RWPE2 (cell line): ENCODE results near the gene ZMIZ1.

ENCODE experiments used
- ATAC-seq: fragments of 200-7000 bp; cut with Tn5 transposase; 3 replicates; pipeline ENCODE4 v1.9.1; 2021; ENCODE audit warnings: low read depth
- DNase-seq: peaks from one replicate; pipeline ENCODE4 v3.0.0-alpha.2; 2020; ENCODE audit warnings: low spot score
- H3K27ac ChIP-seq: fragments of 450-650 bp; 2 replicates; pipeline ENCODE4 v1.5.1; 2017; ENCODE audit warnings: mild to moderate bottlenecking; ENCODE audit not compliant: poor library complexity, severe bottlenecking
- H3K27me3 ChIP-seq: fragments of 250-450 bp; sonication (Bioruptor Pico); 2 replicates; pipeline ENCODE4 v1.5.1; 2021; ENCODE audit warnings: mild to moderate bottlenecking, moderate library complexity; ENCODE audit not compliant: insufficient read depth, poor library complexity, severe bottlenecking
- H3K36me3 ChIP-seq: fragments of 250-450 bp; sonication (Bioruptor Pico); 2 replicates; pipeline ENCODE4 v1.5.1; 2020; ENCODE audit warnings: low read depth, mild to moderate bottlenecking, moderate library complexity
- H3K4me1 ChIP-seq: fragments of 250-450 bp; sonication (Bioruptor Pico); 2 replicates; pipeline ENCODE4 v1.5.1; 2021; ENCODE audit warnings: mild to moderate bottlenecking, moderate library complexity; ENCODE audit not compliant: insufficient read depth, poor library complexity, severe bottlenecking
- H3K4me3 ChIP-seq: fragments of 250-450 bp; sonication (Bioruptor Pico); 2 replicates; pipeline ENCODE4 v1.5.1; 2021; ENCODE audit warnings: mild to moderate bottlenecking, moderate library complexity; ENCODE audit not compliant: severe bottlenecking
- H3K9me3 ChIP-seq: fragments of 250-450 bp; sonication (Bioruptor Pico); 2 replicates; pipeline ENCODE4 v1.5.1; 2021; ENCODE audit warnings: mild to moderate bottlenecking, moderate library complexity; ENCODE audit not compliant: severe bottlenecking
- TF ChIP-seq, protein P1 (sequence below): fragments of 450-650 bp; IDR thresholded peaks from one replicate; pipeline ENCODE4 v1.5.1; 2017; ENCODE audit warnings: mild to moderate bottlenecking, moderate library complexity; ENCODE audit not compliant: poor library complexity, severe bottlenecking

The ZMIZ1 gene

DNA sequence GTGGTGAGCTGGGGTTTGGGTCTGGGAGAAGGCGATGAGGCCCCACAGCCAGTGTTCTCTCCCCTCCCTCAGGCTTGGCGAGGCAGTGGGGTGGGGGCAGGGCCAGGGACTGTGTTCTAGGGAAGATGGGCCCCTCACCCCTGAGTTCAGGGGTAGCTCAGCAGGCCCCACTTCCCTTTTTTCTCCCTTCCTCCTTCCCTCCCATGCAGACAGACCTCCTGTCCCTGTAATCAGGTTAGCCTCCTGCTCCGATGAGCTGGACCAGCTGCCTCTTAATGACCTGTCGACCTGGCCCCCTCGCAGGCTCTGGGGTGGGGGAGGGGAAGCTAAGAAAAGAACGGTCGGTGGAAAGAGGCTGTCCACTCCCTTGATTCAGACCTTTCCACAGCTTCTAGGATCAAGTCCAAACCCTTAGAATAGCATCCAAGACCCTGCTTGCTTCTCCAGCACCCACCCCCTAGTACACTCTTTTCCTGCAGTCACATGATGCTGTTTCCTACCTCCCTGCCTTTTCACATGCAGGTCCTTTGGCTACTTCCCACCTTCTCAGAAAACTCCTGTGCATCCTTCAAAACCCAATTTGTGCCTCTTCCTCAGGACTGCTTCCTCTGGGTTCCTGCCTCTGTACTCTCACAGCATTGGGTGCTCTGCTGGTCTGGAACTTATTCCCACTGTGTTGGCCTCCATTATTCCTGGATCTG, 64.1 kb downstream of the ZMIZ1 start:
- TF ChIP-seq, protein P1, sequence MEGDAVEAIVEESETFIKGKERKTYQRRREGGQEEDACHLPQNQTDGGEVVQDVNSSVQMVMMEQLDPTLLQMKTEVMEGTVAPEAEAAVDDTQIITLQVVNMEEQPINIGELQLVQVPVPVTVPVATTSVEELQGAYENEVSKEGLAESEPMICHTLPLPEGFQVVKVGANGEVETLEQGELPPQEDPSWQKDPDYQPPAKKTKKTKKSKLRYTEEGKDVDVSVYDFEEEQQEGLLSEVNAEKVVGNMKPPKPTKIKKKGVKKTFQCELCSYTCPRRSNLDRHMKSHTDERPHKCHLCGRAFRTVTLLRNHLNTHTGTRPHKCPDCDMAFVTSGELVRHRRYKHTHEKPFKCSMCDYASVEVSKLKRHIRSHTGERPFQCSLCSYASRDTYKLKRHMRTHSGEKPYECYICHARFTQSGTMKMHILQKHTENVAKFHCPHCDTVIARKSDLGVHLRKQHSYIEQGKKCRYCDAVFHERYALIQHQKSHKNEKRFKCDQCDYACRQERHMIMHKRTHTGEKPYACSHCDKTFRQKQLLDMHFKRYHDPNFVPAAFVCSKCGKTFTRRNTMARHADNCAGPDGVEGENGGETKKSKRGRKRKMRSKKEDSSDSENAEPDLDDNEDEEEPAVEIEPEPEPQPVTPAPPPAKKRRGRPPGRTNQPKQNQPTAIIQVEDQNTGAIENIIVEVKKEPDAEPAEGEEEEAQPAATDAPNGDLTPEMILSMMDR, result no peak
- H3K36me3 ChIP-seq, result 0 out of 2 replicates have a peak, but pooled peaks cover 4% of the 10 kb centered on the region
- no peaks in the 10 kb centered on the region for H3K9me3 ChIP-seq
- no peaks in the 10 kb centered on the region for H3K27me3 ChIP-seq
- no peak overlapping the region for H3K4me3 ChIP-seq
- H3K4me1 ChIP-seq, result peaks cover 7% of the 10 kb centered on the region
- H3K27ac ChIP-seq, result no peak overlapping the region
- DNase-seq (no peak), ATAC-seq (no peak)

DNA sequence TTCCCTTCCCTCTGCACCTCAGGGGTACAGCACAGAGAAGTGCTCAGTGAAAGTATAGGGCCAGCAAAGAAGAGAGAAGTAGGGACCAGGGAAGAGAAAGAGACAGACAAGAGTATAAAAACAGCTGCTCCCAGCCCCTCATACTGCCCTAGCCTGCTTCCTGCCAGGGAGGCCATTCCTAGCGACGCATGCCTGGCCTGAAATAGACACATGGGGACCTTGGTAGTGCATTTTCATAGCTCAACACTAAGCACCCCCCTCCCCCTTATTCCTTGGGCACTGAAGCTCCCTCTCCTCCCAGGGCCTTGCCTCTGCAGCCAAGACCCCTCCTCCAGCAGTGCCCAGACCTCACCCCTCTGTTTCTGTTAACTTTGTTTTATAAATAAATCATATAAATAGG, 64.7 kb downstream of the ZMIZ1 start:
- ATAC-seq, result no peak
- no peak overlapping the region for H3K27ac ChIP-seq
- peaks cover 7% of the 10 kb centered on the region for H3K4me1 ChIP-seq
- no peak overlapping the region for H3K4me3 ChIP-seq
- no peaks in the 10 kb centered on the region for H3K27me3 ChIP-seq
- no peak for DNase-seq
- no peaks in the 10 kb centered on the region for H3K9me3 ChIP-seq
- TF ChIP-seq, protein P1, result no peak
- 0 out of 2 replicates have a peak, but pooled peaks cover 4% of the 10 kb centered on the region for H3K36me3 ChIP-seq

GRCh38 chr10:79135790-79136189, 67.0 kb downstream of the ZMIZ1 start:
- Histone ChIP-seq H3K27me3 (no peaks in the 10 kb centered on the region), H3K9me3 (no peaks in the 10 kb centered on the region), H3K4me3 (no peak overlapping the region), H3K27ac (no peak overlapping the region), H3K4me1 (peaks cover 7% of the 10 kb centered on the region), H3K36me3 (0 out of 2 replicates have a peak, but pooled peaks cover 8% of the 10 kb centered on the region)
- ATAC-seq, result no peak
- no peak for DNase-seq
- TF ChIP-seq, protein P1, result no peak

DNA sequence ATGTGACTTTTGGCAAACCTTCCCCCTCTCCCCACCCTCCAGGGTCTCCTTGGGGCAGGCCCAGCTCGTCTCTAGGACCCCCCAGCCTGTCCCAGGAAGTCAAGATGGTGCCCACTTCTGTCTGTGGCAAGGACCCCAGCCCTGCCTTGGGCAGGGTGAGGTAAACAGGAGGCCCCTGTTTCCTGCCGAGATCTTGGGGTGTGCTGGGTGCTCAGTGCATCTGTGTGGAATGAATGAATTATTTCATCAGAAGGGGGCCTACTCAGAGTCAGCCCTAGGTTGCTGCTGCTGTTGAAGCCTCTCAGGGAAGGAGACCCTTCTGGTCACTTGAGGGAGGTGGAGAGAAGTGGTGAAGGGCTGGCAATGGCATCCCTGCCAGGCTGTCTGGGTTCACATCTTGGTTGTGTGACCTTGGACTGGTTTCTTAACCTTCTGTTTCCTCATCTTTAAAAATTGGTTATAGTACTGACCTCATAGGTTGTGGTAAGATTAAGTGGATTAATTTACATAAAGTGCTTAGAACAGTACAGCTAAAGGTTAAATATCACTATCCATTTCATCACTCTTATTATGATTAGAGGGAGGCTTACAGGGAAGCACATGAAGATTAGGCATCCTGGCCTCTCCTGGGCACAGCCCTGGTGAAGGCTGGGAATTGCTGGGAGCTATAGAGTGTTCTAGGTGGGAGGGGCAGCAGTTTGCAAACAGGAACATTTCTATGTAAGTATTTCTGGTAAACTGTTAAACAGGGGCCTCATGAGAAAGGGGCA, 67.7 kb downstream of the ZMIZ1 start:
- Histone ChIP-seq H3K4me3 (no peak overlapping the region), H3K27ac (no peak overlapping the region)

More for the DNA sequence above, 67.7 kb downstream of the ZMIZ1 start:
- H3K4me1 ChIP-seq, result peaks cover 7% of the 10 kb centered on the region
- DNase-seq, result no peak
- H3K36me3 ChIP-seq, result peaks cover 8% of the 10 kb centered on the region; the same call in 1 of the 2 replicates
- H3K27me3 ChIP-seq, result no peaks in the 10 kb centered on the region
- TF ChIP-seq, protein P1, result no peak
- no peaks in the 10 kb centered on the region for H3K9me3 ChIP-seq
- ATAC-seq, result no peak
